Suppressor macrophage treated with lipopolysaccharide for 4 hours (primary cell): ENCODE measurements around the gene GPR156.
"Not testable (repeated sequence)": the region's sequence is repeated elsewhere in the genome, so short reads cannot be mapped to it uniquely, and the experiment has no call there.

ENCODE experiments used
- DNase-seq: peaks from one replicate; pipeline ENCODE4 v3.0.0-alpha.2; 2020

Gene GPR156

DNA sequence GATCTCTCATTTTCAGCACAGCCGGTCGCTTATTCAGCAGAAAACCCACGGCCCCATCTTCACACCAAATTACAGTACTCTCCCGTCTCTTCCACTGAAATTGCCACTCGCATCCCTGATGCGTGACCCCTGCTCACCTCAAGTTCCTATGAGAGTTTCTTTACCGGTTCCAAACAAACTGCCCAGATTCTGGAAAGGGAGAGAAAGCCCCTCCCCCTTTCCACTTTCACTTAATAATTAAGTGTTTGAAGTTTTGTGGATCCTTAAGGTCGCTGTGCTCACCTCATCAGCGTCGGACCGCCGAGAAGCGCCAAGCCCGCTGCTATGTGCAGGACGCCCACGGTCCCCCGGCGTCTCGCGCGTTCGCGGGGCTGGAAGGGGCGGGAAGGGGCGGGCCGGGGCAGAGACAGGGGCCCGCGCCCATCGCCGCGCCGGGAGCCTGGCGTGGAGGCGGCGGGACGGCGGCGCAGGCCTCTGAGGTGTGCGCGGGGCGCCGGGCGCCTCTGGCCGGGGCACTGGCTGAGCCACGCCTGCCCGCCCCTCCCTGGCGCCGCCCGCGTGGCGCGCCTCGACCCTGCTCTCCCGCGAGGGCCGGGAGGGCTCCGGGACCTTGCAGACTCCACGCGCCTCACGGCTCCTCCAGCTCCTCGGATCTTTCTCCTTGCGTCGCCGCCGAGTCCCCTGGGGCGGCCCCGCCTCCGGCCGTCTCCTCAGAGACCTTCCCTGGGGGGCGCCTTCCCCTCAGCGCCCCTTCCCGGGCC, at the start of gene GPR156:
GPR156 (minus strand) TSS at position 476 of the 761 bp plus-strand sequence. CDS start 41,124 bp downstream, outside the sequence.
- DNase-seq = peak; percentile 7

GRCh38 chr3:120332646-120333045, 47.6 kb upstream of the GPR156 start:
- no peak for DNase-seq

GRCh38 chr3:120331076-120331475, 46.1 kb upstream of the GPR156 start:
- DNase-seq = peak; percentile 62

GRCh38 chr3:120326784-120327183, 41.8 kb upstream of the GPR156 start:
- DNase-seq = no peak

GRCh38 chr3:120324190-120324589, 39.2 kb upstream of the GPR156 start:
- DNase-seq = peak; percentile 63

- DNase-seq = peak; percentile 63
Measured at GRCh38 chr3:120323761-120324160, 38.7 kb upstream of the GPR156 start.

DNA sequence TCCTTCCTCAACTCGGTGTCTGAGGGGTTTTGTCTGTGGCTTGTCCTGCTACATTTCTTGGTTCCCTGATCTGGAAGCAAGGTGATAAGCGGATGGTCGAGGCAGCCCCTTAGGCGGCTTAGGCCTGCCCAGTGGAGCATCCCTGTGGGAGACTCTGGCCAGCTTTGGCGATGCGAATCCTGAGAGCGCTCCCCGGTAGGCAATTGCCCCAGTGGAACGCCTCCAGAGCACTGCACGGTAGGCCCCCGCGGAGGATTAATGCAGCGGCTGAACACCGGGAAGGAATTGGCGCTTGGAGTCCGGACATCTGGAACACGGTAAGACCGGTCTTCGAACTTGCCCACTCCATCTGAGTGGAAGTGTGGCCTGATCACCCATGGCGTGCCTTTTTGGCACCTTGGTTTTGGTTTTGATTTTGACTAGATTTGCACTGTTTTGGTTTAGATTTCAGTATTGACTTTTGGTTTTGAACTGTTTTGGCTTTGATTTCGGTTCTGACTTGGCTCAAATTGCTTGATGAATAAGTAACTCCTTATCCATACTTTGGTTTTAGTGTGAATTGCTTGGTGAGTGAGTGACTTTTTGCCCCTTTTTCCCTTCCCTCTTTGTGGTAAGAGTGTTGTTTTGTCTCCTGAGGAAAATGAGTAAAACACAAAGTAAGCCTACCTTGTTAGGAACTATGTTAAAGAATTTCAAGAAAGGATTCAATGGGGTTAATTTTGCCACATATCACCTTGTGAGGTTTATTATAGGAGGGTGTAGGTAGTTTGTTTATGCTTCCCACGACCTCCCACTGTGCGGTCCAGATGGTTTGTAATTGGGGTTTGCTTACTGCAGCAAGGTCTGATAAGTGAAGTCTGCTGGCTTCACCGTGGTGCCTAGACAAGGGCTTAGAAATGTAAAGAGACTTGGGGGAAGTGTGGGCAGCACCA, 27.1 kb upstream of the GPR156 start:
- no peak for DNase-seq

GRCh38 chr3:120306519-120307455, 21.8 kb upstream of the GPR156 start:
- DNase-seq = no peak

GRCh38 chr3:120304616-120305015, 19.6 kb upstream of the GPR156 start:
- DNase-seq = no peak

DNA sequence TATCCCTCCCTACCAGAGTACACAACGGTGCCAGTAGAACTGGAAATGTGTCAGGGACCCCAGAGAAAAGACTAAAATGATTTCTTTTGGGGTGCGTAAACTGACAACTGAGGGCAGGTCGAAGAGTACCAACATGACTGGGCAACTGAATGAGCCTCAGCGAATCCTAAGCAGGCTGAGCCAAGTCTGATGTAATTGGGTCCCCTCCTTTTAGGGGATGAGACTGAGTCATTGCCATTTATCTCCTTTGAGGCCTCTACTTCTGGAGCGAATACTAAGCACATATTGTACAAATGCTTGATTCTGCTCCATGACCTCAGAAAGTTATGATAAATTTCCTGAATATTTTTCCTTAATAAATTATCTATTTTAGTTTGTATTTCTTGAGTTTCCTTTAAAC, 17.3 kb upstream of the GPR156 start:
- DNase-seq = no peak

- no peak for DNase-seq
Measured at GRCh38 chr3:120300971-120301370, 15.9 kb upstream of the GPR156 start.

DNA sequence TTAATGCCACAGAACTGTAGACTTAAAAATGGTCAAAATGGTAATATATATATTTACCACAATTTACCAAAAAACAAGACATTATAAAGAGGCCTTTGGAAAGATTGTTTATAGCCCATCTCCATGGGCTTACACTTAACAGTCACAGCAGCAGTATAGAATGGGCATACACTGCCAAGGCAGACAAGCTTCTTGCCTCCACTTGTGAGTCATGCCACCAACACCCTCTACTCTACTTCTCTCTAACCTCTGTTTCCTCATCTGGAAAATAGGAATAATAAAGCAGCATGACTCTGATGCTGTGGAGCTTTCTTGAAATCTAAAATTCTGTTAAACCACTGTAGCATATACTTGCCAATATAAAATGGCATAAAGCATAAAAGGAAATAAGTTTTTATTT, 14.4 kb upstream of the GPR156 start:
- DNase-seq = peak; percentile 17

DNA sequence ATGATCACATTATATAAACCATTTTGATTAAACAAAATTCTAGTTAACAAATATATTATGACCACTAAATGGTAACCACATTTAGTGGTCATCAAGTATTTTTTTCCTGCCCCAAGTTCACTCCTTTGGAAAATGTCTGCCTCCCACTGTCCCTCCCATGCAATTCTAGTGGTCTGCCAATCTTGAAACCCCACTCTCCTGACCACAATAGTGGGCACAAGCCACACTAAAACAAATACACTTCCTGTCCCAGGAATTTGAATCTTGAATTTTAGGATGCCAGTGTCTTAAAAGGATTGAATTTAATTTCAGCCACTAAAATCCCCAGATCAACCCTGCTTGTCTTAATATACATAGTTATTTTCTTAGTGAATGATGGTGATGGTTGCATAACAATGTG, 14.0 kb upstream of the GPR156 start:
- DNase-seq = no peak

- not testable (repeated sequence) for DNase-seq
Measured at GRCh38 chr3:120291552-120291951, 6.5 kb upstream of the GPR156 start.

DNA sequence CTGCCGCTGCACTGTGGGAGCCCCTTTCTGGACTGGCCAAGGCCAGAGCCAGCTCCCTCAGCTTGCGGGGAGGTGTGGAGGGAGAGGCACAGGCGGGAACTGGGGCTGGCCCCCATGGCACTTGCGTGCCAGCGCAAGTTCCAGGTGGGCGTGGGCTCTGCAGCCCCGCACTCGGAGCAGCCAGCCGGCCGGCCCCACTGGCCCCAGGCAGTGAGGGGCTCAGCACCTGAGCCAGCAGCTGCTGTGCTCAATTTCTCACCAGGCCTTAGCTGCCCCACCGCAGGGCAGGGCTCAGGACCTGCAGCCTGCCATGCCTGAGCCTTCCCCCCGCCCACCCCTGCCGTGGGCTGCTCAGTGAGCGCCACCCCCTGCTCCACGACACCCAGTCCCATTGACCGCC, 4.6 kb upstream of the GPR156 start:
- no peak for DNase-seq

DNA sequence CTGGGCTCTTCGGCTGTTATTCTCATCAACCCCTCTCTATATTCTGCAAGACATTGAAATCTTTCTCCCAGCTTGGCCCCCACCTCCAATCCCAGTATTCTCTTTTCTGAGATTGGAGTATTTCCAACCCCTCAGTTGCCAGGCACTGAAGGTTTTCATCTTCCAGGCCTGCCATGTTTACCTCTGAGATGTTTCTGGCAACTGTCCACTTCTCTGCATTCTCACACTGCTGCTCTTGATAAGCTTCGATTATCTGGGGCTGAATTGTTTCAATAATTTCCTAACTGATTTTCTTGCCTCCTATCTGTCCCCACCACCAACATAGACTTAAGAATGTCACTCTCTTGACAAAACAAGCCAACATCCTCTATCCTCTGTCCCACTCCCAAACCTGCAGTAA, 1.4 kb upstream of the GPR156 start:
- no peak for DNase-seq

DNA sequence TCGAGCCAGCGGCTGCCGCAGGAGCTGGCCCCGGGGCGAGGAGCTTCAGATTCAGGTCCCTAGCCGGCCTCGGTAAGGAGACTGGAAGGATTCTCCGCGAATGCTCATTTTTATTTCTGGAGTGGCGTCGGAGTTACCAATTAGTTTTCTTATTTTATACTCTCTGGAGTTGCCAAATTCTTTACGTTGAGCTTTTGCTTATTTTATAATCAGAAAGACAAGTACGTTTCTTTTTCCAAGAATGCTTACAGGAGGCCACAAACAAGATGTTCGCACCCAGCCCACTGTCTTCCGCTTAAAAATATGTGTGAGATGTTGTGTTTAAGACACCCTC, 453 bp upstream of the GPR156 start:
- no peak for DNase-seq

GRCh38 chr3:120281261-120281660, 3.8 kb downstream of the GPR156 start:
- no peak for DNase-seq

GRCh38 chr3:120280566-120280965, 4.5 kb downstream of the GPR156 start:
- DNase-seq = no peak

DNA sequence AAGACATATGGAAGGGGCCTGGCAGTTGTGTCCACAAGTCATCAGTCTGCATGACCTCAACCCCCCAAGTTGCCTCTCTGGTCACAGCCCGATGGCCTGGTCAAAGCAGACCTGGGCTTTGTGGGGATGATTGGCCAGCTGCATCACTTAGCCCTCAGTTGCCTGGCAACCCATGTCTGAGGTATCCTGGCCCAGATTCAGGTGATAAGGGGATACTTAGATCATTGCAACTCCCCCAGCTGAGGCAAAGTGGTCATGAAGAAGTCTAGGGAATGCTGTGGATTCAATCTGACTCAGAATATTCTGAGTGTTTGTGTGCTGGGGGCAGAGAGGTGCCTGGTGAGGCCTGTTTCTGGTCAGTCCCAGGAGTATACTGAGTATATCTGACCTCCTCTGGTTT, 5.0 kb downstream of the GPR156 start:
- DNase-seq = no peak

GRCh38 chr3:120276767-120277166, 8.3 kb downstream of the GPR156 start:
- DNase-seq = no peak

GRCh38 chr3:120275618-120276017, 9.4 kb downstream of the GPR156 start:
- DNase-seq = no peak

GRCh38 chr3:120274739-120275167, 10.3 kb downstream of the GPR156 start:
- DNase-seq = no peak
